Ovary (tissue), 9 donors: ENCODE data around the gene ACSL6. TPM values are rescaled to one million over a fixed set of nuclear protein-coding genes. Genes with fewer than 3 reads are reported as not detected.

Experiments
- DNase-seq, 5 donors: peaks; one replicate each; pipeline ENCODE4 v3.0.0-alpha.2; 2019 to 2020
- H3K27ac ChIP-seq, 2 donors: fragments of 200-600 bp; one replicate each; pipeline versions ENCODE4 v1.5.1 to v1.8.0; 2019 to 2022
- H3K27me3 ChIP-seq: fragments of 200-600 bp; one replicate; pipeline ENCODE4 v1.8.0; 2022
- H3K36me3 ChIP-seq: fragments of 200-600 bp; sonication (generic); one replicate; pipeline ENCODE4 v1.5.1; 2019
- H3K4me1 ChIP-seq: one replicate; pipeline ENCODE4 v1.8.1; 2013; ENCODE audit warnings: mild to moderate bottlenecking, moderate library complexity; ENCODE audit not compliant: insufficient read depth
- H3K4me3 ChIP-seq: fragments of 200-600 bp; sonication (generic); one replicate; pipeline ENCODE4 v1.5.1; 2017
- H3K9me3 ChIP-seq, 2 donors: fragments of 200-600 bp in 1 of 2; sonication (generic) in 1 of 2; one replicate each; pipeline versions ENCODE4 v1.5.1 to v1.8.1; 2013 to 2019; ENCODE audit warnings: mild to moderate bottlenecking in 1 of 2, moderate library complexity in 1 of 2
- CTCF ChIP-seq, 3 donors: fragments of 450-650 bp in 2 of 3; fragments of 200-600 bp in 1 of 3; IDR thresholded peaks; one replicate each; pipeline versions ENCODE4 v1.5.1 to v1.8.0; 2016 to 2022; ENCODE audit warnings: antibody characterized with exemption in 3 of 3, mild to moderate bottlenecking in 1 of 3
- EP300 ChIP-seq: sonication (generic); formaldehyde crosslinking; IDR thresholded peaks from one replicate; pipeline ENCODE4 v1.6.1; 2017; ENCODE audit warnings: antibody characterized with exemption
- POLR2A ChIP-seq: fragments of 450-650 bp; IDR thresholded peaks from one replicate; pipeline ENCODE4 v1.6.1; 2017; ENCODE audit warnings: antibody characterized with exemption, mild to moderate bottlenecking, moderate library complexity
- WGBS, 3 donors: extraction: QIAGEN DNeasy Blood & Tissue Kit in 1 of 3; methylation state at CpG; one replicate each; pipeline versions ENCODE4 v1.1.5 to v1.1.7; 2013 to 2017; 5-methylcytosine and 5-hydroxymethylcytosine counted together
- intact Hi-C, 4 donors: fragments of 100-400 bp; cut with DNase I; formaldehyde crosslinking; loops; one replicate each; pipeline versions ENCODE4 v1.11.0 to v1.15.1; 2022 to 2023
- polyA plus RNA-seq, 2 donors: library from polyadenylated mRNA; stranded (reverse); fragments of 200-250 nt in 1 of 2; fragments of 350-450 nt in 1 of 2; fragmentation: Illumina TruSeq in 1 of 2; extraction: RNeasy Lipid Tissue Mini Kit (QIAGEN cat#74804) in 1 of 2; gene quantifications; one replicate each; pipeline ENCODE4 v1.2.3, GENCODE V29; 2013 to 2014
- total RNA-seq, 7 donors: library from RNA; depleted of rRNA in 2 of 7; stranded (reverse); fragments of >200 nt in 2 of 7; fragmentation: NEBNext Ultra II Directional in 3 of 7; extraction: Animal tissue kit (Norgen Biotek cat#: 25700) in 3 of 7; gene quantifications; one replicate each; pipeline versions ENCODE4 v1.1.0 to v1.2.4, GENCODE V29; 2016 to 2023
- donor health status: DM: no; HTN: no; CAD: no; lungs with moderate emphysema.
- donor health status: DM: no; HTN: no; CAD: no.
- donor health status: Bipolar disorder and iron deficiency.
- donor health status: DM: yes; HTN: yes; CAD: no.
- donor health status: DM: no; HTN: no; CAD: no.
- donor health status: DM: yes; HTN: yes; CAD: no.

The ACSL6 gene
- total and polyA plus RNA-seq, 9 donors = 0.07 to 0.65 (median 0.22) TPM; not detected in 1

DNA sequence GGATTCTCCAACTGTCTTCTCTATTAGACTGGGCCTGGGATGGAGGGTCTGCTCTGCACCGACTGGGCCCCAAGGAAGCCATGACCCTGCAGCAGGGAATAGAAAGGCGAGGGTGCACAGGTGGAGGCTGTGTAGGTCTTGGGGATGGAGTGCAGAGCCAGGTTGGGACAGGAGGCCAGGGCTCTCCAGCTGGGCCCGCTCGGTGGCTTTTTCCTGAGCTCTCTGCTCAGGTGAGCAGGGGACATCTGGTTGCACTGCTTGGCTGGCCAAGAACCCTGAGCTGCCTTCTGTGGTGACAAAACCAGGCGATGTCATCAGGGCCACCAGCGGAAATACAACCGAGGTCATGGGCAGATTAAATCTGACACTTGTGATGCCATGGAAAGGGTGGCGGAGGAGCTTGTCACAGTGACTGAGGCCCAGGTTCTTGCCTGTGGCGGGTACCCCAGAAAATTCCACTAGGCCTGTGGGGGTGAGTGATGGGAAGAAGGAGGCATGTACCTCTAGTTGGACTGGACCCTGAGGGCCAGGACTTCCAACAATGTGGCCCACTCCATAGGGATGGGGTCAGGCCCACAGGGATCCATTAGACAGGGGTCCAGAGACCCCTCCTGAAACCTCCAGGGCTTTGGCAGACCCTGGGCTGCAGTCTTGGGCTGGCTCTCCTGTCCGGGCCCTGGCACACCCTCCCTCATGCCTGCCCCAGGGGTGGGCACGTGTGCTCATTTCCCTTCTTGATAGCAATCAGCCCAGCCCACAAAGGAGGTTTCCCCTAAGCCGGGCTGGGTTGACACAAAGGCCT lies 44.6 kb upstream of the ACSL6 start:
- Histone ChIP-seq H3K27ac (no peak overlapping the region), H3K4me3 (no peak overlapping the region), H3K4me1 (no peaks in the 10 kb centered on the region), H3K27me3 (no peaks in the 10 kb centered on the region), H3K9me3 (no peaks in the 10 kb centered on the region), H3K36me3 (no peaks in the 10 kb centered on the region)
- no peak for TF ChIP-seq EP300
- no peak for TF ChIP-seq POLR2A
- TF ChIP-seq CTCF (IDR thresholded peaks at IDR 0.05) = no peak
- WGBS, 3 donors = 80 to 87% (median 80%) methylated on average over 11 to 12 of the region's 12 CpGs
- peak in 2 of 5 donors; percentile 2 to 13 for DNase-seq
- intact Hi-C loops = no loop called here

- intact Hi-C loops = no loop called here
- Histone ChIP-seq H3K4me3 (no peak overlapping the region), H3K27me3 (no peaks in the 10 kb centered on the region), H3K9me3 (no peaks in the 10 kb centered on the region), H3K27ac (no peak overlapping the region), H3K4me1 (no peaks in the 10 kb centered on the region), H3K36me3 (no peaks in the 10 kb centered on the region)
- WGBS, 3 donors = 96 to 100% (median 97%) methylated on average over 1 of the region's 1 CpG
- no peak for TF ChIP-seq CTCF (IDR thresholded peaks at IDR 0.05)
- TF ChIP-seq POLR2A = no peak
- TF ChIP-seq EP300 = no peak
- DNase-seq = no peak
Observed at GRCh38 chr5:132055441-132055807, 44.0 kb upstream of the ACSL6 start.

DNA sequence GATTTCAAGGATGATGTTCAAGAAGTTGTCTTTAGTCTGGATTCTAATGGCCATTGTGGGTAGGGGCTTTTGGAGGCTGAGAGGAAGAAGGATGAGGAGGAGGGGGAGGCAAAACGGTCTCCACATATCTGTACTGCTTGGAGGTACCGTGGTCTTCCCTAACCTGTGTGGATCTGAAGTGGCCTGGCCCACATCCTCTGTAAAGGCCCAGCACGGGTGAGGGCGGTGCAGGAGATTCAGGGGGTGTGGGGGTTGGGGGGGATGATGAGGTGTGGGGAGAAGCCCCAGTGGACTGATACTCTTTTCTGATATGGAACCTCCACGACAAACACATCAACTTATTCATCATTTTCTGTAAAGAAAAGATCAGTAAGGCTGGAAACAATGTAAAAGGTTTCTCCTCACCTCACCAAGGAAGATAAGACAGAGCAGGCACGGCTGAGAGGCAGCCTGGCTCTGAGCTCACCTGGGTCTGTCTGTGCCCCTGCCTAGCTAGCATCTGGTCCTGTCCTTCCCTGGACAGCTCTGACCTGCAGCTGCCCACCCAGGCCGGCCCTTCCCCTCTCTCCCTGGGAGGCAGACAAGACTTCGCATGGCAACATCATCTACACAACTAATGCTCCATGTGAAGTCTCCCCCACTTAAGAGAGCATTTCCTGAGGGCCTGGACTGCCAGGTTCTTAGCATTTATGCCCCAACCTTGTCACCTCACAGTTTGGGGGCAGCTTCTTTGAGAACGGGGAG lies 43.4 kb upstream of the ACSL6 start:
- peak in 1 of 5 donors; percentile 7 for DNase-seq
- H3K4me3 ChIP-seq = no peak overlapping the region
- no peaks in the 10 kb centered on the region for H3K4me1 ChIP-seq
- H3K27me3 ChIP-seq = no peaks in the 10 kb centered on the region
- H3K36me3 ChIP-seq = no peaks in the 10 kb centered on the region
- TF ChIP-seq EP300 = no peak
- no peak for TF ChIP-seq CTCF (IDR thresholded peaks at IDR 0.05)
- TF ChIP-seq POLR2A = no peak
- 63 to 75% (median 72%) methylated on average over 9 of the region's 9 CpGs for WGBS, 3 donors
- no peaks in the 10 kb centered on the region for H3K9me3 ChIP-seq
- no peak overlapping the region for H3K27ac ChIP-seq
- intact Hi-C loops = no loop called here

DNA sequence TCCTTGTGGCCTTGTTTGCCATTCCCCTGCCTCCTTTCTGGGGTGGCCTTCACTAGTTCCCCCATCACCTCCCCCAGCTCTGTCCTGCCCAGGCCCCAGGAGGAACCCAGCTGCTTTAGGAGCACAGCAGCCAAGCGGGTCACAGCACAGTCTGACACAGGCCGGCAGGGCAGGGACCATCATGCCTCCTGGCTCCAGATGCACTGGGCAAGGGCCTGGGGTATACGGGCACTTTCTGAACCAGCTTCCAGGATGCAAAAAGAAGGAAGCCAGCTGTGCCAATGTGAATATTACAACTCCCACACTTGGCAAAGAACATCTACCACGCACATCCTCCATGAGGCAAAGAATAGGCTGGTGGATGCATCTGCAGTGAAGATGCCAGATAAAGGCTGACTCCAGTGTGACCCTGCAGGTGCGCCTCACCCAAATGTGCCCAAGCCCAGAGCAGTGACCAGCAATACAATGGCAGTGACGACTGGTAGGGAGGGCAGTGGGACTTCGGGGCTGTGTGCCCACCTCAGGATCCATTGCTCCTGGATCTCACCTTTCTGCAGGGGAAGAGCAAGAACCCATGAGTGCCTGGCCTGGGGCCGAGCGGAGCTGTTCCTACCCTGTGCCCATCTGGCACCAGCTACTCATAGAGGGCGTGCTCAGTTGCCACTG lies 42.7 kb upstream of the ACSL6 start:
- no peak overlapping the region for H3K4me3 ChIP-seq

More for the DNA sequence above, 42.7 kb upstream of the ACSL6 start:
- TF ChIP-seq EP300 (no peak), CTCF (IDR thresholded peaks at IDR 0.05) (no peak), POLR2A (no peak)
- DNase-seq = peak in 1 of 5 donors; percentile 5
- intact Hi-C loops = no loop called here
- Histone ChIP-seq H3K27me3 (no peaks in the 10 kb centered on the region), H3K36me3 (no peaks in the 10 kb centered on the region), H3K27ac (no peak overlapping the region), H3K4me1 (no peaks in the 10 kb centered on the region), H3K9me3 (no peaks in the 10 kb centered on the region)
- 80 to 89% (median 81%) methylated on average over 10 of the region's 10 CpGs for WGBS, 3 donors
